ENCODE measurements around the gene ISLR.

GRCh38 chr15:74133694-74134386, 39.7 kb upstream of the ISLR start:
- TF ChIP-seq, protein P1, sequence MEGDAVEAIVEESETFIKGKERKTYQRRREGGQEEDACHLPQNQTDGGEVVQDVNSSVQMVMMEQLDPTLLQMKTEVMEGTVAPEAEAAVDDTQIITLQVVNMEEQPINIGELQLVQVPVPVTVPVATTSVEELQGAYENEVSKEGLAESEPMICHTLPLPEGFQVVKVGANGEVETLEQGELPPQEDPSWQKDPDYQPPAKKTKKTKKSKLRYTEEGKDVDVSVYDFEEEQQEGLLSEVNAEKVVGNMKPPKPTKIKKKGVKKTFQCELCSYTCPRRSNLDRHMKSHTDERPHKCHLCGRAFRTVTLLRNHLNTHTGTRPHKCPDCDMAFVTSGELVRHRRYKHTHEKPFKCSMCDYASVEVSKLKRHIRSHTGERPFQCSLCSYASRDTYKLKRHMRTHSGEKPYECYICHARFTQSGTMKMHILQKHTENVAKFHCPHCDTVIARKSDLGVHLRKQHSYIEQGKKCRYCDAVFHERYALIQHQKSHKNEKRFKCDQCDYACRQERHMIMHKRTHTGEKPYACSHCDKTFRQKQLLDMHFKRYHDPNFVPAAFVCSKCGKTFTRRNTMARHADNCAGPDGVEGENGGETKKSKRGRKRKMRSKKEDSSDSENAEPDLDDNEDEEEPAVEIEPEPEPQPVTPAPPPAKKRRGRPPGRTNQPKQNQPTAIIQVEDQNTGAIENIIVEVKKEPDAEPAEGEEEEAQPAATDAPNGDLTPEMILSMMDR (IDR thresholded peaks at IDR 0.05), result no peak
- no peak for TF ChIP-seq EP300 (IDR thresholded peaks at IDR 0.05)
- TF ChIP-seq POLR2A (IDR thresholded peaks at IDR 0.05; ENCODE audit: low read depth), result no peak

Measured in esophagus muscularis mucosa (tissue), 4 donors.